GM10266 (cell line): ENCODE measurements around the gene SOX8.

Source experiments
- DNase-seq: peaks from one replicate; pipeline ENCODE4 v3.0.0; 2012; ENCODE audit errors: extremely low spot score
- CTCF ChIP-seq: IDR thresholded peaks from 2 replicates; pipeline ENCODE4 v1.5.1; 2012; ENCODE audit warnings: mild to moderate bottlenecking, low read depth; ENCODE audit not compliant: control insufficient read depth, insufficient read depth; ENCODE audit errors: missing control alignments

SOX8 gene

GRCh38 chr16:1009358-1010150, 28.0 kb downstream of the SOX8 start:
- no peak for TF ChIP-seq CTCF
- no peak for DNase-seq

GRCh38 chr16:1010251-1010650, 28.7 kb downstream of the SOX8 start:
- no peak for TF ChIP-seq CTCF
- DNase-seq, result no peak

- DNase-seq, result no peak
- TF ChIP-seq CTCF, result no peak
Observed at GRCh38 chr16:1010815-1011214, 29.2 kb downstream of the SOX8 start.

GRCh38 chr16:1011316-1012082, 29.9 kb downstream of the SOX8 start:
- no peak for TF ChIP-seq CTCF
- no peak for DNase-seq

- no peak for DNase-seq
- no peak for TF ChIP-seq CTCF
Observed at GRCh38 chr16:1012135-1012534, 30.6 kb downstream of the SOX8 start.

GRCh38 chr16:1012722-1013592, 31.4 kb downstream of the SOX8 start:
- no peak for TF ChIP-seq CTCF
- DNase-seq, result no peak
